Cardiac muscle cell (in vitro differentiated cells and primary cell): ENCODE data around the gene NCLN. TPM values are rescaled to one million over a fixed set of nuclear protein-coding genes. Genes with fewer than 3 reads are reported as not detected.
"Not testable (repeated sequence)": the region's sequence is repeated elsewhere in the genome, so short reads cannot be mapped to it uniquely, and the experiment has no call there.

Experiments
- DNase-seq, 2 donors: peaks; one replicate each; pipeline versions ENCODE4 v3.0.0 to v3.0.0-alpha.2; 2010 to 2017; ENCODE audit warnings: low read depth in 1 of 2, low spot score in 1 of 2
- H3K27ac ChIP-seq: fragments of 200-600 bp; sonication (generic); 2 replicates; pipeline ENCODE4 v1.5.1; 2016
- H3K27me3 ChIP-seq: fragments of 200-600 bp; sonication (generic); 2 replicates; pipeline ENCODE4 v1.6.0; 2016; ENCODE audit warnings: control low read depth
- H3K36me3 ChIP-seq: fragments of 200-600 bp; sonication (generic); 2 replicates; pipeline ENCODE4 v1.5.1; 2016; ENCODE audit warnings: control low read depth
- H3K4me1 ChIP-seq: fragments of 200-600 bp; sonication (generic); 2 replicates; pipeline ENCODE4 v1.8.1; 2017; ENCODE audit warnings: low read depth, mild to moderate bottlenecking, mixed run types
- H3K4me3 ChIP-seq: fragments of 200-600 bp; sonication (generic); 2 replicates; pipeline ENCODE4 v1.5.1; 2016; ENCODE audit warnings: mild to moderate bottlenecking
- H3K9me3 ChIP-seq: fragments of 200-600 bp; sonication (generic); 2 replicates; pipeline ENCODE4 v1.5.1; 2017; ENCODE audit warnings: low read depth, mild to moderate bottlenecking, control low read depth
- polyA plus RNA-seq: library from polyadenylated mRNA; unstranded; fragments of >200 nt; fragmentation: Nextera tagmentation; extraction: Ambion mirVana; gene quantifications from 2 replicates; pipeline ENCODE4 v1.2.1, GENCODE V29; 2016
- total RNA-seq: library from RNA; depleted of rRNA; stranded (reverse); fragments of >200 nt; gene quantifications from 2 replicates; pipeline ENCODE4 v1.2.3, GENCODE V29; 2016
- TF ChIP-seq, protein P1 (sequence below): IDR thresholded peaks from 2 replicates; pipeline ENCODE4 v1.5.1; 2012; ENCODE audit warnings: low read depth, mild to moderate bottlenecking, low read length

NCLN gene
- total and polyA plus RNA-seq, 2 experiments from 2014 or later: 30.6 to 55.7 TPM

GRCh38 chr19:3190921-3191805, 5.4 kb downstream of the NCLN start:
- DNase-seq: no peak
- TF ChIP-seq, protein P1, sequence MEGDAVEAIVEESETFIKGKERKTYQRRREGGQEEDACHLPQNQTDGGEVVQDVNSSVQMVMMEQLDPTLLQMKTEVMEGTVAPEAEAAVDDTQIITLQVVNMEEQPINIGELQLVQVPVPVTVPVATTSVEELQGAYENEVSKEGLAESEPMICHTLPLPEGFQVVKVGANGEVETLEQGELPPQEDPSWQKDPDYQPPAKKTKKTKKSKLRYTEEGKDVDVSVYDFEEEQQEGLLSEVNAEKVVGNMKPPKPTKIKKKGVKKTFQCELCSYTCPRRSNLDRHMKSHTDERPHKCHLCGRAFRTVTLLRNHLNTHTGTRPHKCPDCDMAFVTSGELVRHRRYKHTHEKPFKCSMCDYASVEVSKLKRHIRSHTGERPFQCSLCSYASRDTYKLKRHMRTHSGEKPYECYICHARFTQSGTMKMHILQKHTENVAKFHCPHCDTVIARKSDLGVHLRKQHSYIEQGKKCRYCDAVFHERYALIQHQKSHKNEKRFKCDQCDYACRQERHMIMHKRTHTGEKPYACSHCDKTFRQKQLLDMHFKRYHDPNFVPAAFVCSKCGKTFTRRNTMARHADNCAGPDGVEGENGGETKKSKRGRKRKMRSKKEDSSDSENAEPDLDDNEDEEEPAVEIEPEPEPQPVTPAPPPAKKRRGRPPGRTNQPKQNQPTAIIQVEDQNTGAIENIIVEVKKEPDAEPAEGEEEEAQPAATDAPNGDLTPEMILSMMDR: no peak
- H3K36me3 ChIP-seq: no peaks in the 10 kb centered on the region

GRCh38 chr19:3191806-3192104, 6.0 kb downstream of the NCLN start:
- H3K4me3 ChIP-seq: not testable (repeated sequence)

More at GRCh38 chr19:3190921-3191805, 5.4 kb downstream of the NCLN start:
- Histone ChIP-seq H3K4me1 (peaks cover 9% of the 10 kb centered on the region), H3K9me3 (no peaks in the 10 kb centered on the region), H3K27me3 (no peaks in the 10 kb centered on the region), H3K4me3 (no peak overlapping the region), H3K27ac (no peak overlapping the region)

DNA sequence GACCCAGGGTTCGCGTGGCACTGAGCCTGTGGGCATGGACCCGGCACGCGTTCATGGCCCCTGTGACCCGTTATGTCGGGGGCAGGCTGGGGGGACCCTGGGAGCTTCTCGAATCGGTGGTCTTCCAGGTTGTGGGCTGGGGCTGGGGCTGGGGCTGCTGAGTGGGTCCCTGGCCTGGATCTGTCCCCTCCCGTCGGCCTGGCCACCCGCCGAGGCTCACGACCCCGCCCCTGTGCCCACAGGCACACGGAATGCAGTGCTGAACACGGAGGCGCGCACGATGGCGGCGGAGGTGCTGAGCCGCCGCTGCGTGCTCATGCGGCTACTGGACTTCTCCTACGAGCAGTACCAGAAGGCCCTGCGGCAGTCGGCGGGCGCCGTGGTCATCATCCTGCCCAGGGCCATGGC, 6.5 kb downstream of the NCLN start:
- H3K4me1 ChIP-seq: peaks cover 1% of the 10 kb centered on the region
- TF ChIP-seq, protein P1: no peak

More at GRCh38 chr19:3191806-3192104, 6.0 kb downstream of the NCLN start:
- not testable (repeated sequence) for H3K4me1 ChIP-seq, H3K36me3 ChIP-seq, H3K27me3 ChIP-seq, H3K27ac ChIP-seq, DNase-seq, H3K9me3 ChIP-seq

DNA sequence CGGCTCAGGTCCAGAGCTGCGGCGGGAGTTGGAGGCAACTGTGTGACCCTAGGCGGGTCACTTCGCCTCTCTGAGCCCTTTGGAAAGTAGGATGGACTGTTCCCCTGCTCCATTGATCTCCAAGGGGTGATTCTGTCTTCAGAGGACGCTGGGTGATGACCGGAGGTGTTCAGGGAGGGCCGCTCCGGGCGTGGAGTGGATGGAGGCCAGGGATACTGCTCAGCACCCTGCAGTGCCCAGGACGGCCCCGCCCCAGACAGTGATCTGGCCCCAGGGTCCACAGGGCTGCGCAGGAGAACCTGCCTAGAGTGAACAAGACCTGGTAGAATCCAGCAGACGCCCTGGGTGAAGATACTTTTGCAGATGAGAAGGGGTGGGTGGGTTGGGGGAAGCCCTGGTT, 7.0 kb downstream of the NCLN start:
- H3K9me3 ChIP-seq: no peaks in the 10 kb centered on the region
- no peaks in the 10 kb centered on the region for H3K4me1 ChIP-seq
- H3K27me3 ChIP-seq: no peaks in the 10 kb centered on the region
- H3K27ac ChIP-seq: no peak overlapping the region
- TF ChIP-seq, protein P1: no peak
- DNase-seq: no peak
- H3K4me3 ChIP-seq: no peak overlapping the region
- H3K36me3 ChIP-seq: no peaks in the 10 kb centered on the region

More for the DNA sequence above, 6.5 kb downstream of the NCLN start:
- no peak for DNase-seq
- Histone ChIP-seq H3K4me3 (no peak overlapping the region), H3K36me3 (no peaks in the 10 kb centered on the region), H3K27me3 (no peaks in the 10 kb centered on the region), H3K9me3 (no peaks in the 10 kb centered on the region), H3K27ac (no peak overlapping the region)

DNA sequence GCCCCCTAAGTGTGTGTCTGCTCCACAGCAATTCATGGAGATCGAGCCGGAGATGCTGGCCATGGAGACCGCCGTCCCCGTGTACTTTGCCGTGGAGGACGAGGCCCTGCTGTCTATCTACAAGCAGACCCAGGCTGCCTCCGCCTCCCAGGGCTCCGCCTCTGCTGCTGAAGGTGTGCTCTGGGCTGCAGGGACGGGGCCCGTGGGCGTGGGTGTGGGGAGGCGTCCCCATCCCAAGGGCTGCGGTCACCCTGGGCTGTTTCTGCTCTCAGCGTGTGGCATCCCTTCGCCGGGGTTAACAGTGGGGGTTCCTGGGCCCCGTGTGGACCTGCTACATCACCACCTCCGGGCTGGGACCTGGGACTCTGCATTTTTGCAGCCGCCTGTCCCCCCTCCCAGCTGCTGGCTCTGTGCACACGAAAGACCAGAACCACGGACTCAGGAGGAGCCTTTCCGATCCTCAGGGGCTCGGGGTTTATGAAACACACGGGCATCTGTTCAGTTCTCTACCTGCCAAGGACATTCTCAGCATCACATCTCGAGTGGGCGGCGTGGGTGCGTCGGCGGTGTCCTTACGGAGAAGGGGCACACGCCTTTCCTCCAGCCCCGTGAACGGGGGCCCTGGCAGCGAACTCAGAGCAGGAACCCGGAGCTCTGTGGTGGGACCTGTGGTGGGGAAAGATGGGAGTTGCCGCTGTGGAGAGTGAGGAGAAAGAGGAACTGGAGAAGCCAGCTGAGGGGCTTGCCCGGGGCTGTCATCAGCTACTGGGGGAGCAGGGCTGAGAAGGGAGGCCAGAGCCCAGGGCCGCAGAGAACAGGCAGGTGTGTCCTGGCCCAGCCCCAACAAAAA, 7.8 kb downstream of the NCLN start:
- no peaks in the 10 kb centered on the region for H3K9me3 ChIP-seq
- TF ChIP-seq, protein P1: no peak
- no peak overlapping the region for H3K4me3 ChIP-seq
- no peaks in the 10 kb centered on the region for H3K4me1 ChIP-seq
- no peaks in the 10 kb centered on the region for H3K27me3 ChIP-seq
- H3K36me3 ChIP-seq: no peaks in the 10 kb centered on the region
- H3K27ac ChIP-seq: no peak overlapping the region
- no peak for DNase-seq
